PC-9 (cell line): ENCODE data around the gene SDC1.

Experiments
- CTCF ChIP-seq: fragments of 200-600 bp; sonication (generic); conservative IDR thresholded peaks from 2 replicates; pipeline ENCODE4 v1.6.1; 2017; ENCODE audit warnings: mixed run types, antibody characterized with exemption, mild to moderate bottlenecking, moderate library complexity
- EZH2 ChIP-seq: fragments of 200-600 bp; sonication (generic); IDR thresholded peaks from 2 replicates; pipeline ENCODE4 v1.8.0; 2017; ENCODE audit warnings: antibody characterized with exemption, low read depth

- TF ChIP-seq CTCF (no peak), EZH2 (no peak)
Observed at GRCh38 chr2:20171445-20171977, 53.4 kb downstream of the SDC1 start.
